Measurements from ENCODE around the gene DLX4. TPM values are rescaled to one million over a fixed set of nuclear protein-coding genes. Genes with fewer than 3 reads are reported as not detected.

DLX4 gene
- total and polyA plus RNA-seq, 2 of the 4 experiments (the other 2 are of a cell fraction): not detected

GRCh38 chr17:49977463-49978389 is 8.7 kb downstream of the DLX4 start:
- Histone ChIP-seq H3K4me3 (ENCODE audit: insufficient read depth, low read depth, low read length) (no peak overlapping the region), H3K9me3 (ENCODE audit: control insufficient read depth, insufficient read depth, low read length) (peaks cover 3% of the 10 kb centered on the region; the same call in 1 of the 2 replicates), H4K5ac (ENCODE audit: low read depth, low read length) (no peak overlapping the region), H3K14ac (replicated peaks; ENCODE audit: low read depth, low read length) (no peak overlapping the region), H2BK5ac (ENCODE audit: low read depth, low read length, poor library complexity, severe bottlenecking) (no peak overlapping the region), H2BK120ac (ENCODE audit: low read depth, low read length) (no peak overlapping the region), H4K8ac (ENCODE audit: low read depth in 2 of 2, low read length in 2 of 2) (no peak overlapping the region), H2AK5ac (ENCODE audit: low read depth, low read length) (no peak overlapping the region), H3K4ac (ENCODE audit: low read depth, low read length) (no peak overlapping the region), H3K27me3 (ENCODE audit: control insufficient read depth, insufficient read depth, low read length) (peaks cover 94% of the 10 kb centered on the region), H2AFZ (replicated peaks; ENCODE audit: low read length, poor library complexity) (no peak overlapping the region), H3K4me2 (ENCODE audit: low read depth, low read length) (no peak overlapping the region), H3K56ac (ENCODE audit: extremely low read depth, insufficient read depth, low read length) (no peak overlapping the region), H2BK20ac (ENCODE audit: low read depth, low read length) (no peak overlapping the region), H3K9ac (ENCODE audit: low read depth, low read length) (no peak overlapping the region), H3K18ac (ENCODE audit: low read depth, low read length) (no peak overlapping the region), H3K36me3 (ENCODE audit: control insufficient read depth, insufficient read depth, low read length) (no peaks in the 10 kb centered on the region), H3K9me1 (ENCODE audit: insufficient read depth, low read length) (no peaks in the 10 kb centered on the region; the same call in 1 of the 2 replicates), H3K79me1 (ENCODE audit: low read depth in 1 of 2, low read length in 2 of 2) (no peaks in the 10 kb centered on the region), H2BK15ac (ENCODE audit: low read depth, low read length) (no peak overlapping the region), H3K4me1 (ENCODE audit: control insufficient read depth, insufficient read depth, low read length) (no peaks in the 10 kb centered on the region; the same call in 1 of the 2 replicates), H3K23ac (ENCODE audit: low read depth, low read length) (no peak overlapping the region), H4K20me1 (ENCODE audit: insufficient read depth, low read length) (no peaks in the 10 kb centered on the region; the same call in 1 of the 2 replicates), H3K27ac (ENCODE audit: insufficient read depth, low read length) (no peak overlapping the region), H4K91ac (ENCODE audit: insufficient read depth, low read depth, low read length) (no peak overlapping the region), H2AK9ac (replicated peaks; ENCODE audit: low read depth, low read length, poor library complexity) (no peak overlapping the region)
- ChIA-PET CTCF (interaction anchor here (1.1 kb wide), 1 partner anchor 26 kb away, joined by 3 read pairs; no protein-coding TSS in a partner anchor), POLR2A (ENCODE audit: unreplicated experiment) (no interaction called here)
- DNase-seq (no peak), ATAC-seq (ENCODE audit: low read depth) (0 out of 2 replicates have a peak, but pooled peaks have one; percentile 21)
- dilution Hi-C loops (cut with HindIII; ENCODE audit: low sequenced_read_pairs, unreplicated experiment): no loop called here
- intact Hi-C loops (cut with micrococcal nuclease): no loop called here
- WGBS, 2 experiments (ENCODE audit: extremely low coverage in 2 of 2, insufficient read length in 1 of 2): no CpG with 5 or more reads among the region's 7 CpGs
- no TSS peak for BruUV-seq (replicated peaks)
- in situ Hi-C loops (cut with MboI; ENCODE audit: low sequenced_read_pairs): no loop called here
- TF ChIP-seq CTCF (conservative IDR thresholded peaks at IDR 0.05; ENCODE audit: low read depth, low read length): no peak
- no peak for TF ChIP-seq SMC3 (IDR thresholded peaks at IDR 0.05; ENCODE audit: low read depth, low read length)
- no peak for TF ChIP-seq NFE2L2 (IDR thresholded peaks at IDR 0.05; ENCODE audit: low read depth, low read length)
- TF ChIP-seq RCOR1 (IDR thresholded peaks at IDR 0.05; ENCODE audit: insufficient replicate concordance, low read length): no peak
- TF ChIP-seq FOS (IDR thresholded peaks at IDR 0.05; ENCODE audit: low read depth, low read length): no peak
- no peak for TF ChIP-seq CHD1 (IDR thresholded peaks at IDR 0.05; ENCODE audit: low read depth, low read length)
- TF ChIP-seq MAZ (IDR thresholded peaks at IDR 0.05; ENCODE audit: borderline replicate concordance, low read depth, low read length): no peak
- no peak for TF ChIP-seq USF2 (IDR thresholded peaks at IDR 0.05; ENCODE audit: low read depth, low read length)
- no peak for TF ChIP-seq RAD21 (IDR thresholded peaks at IDR 0.05; ENCODE audit: low read length)
- no peak for TF ChIP-seq CEBPB (IDR thresholded peaks at IDR 0.05; ENCODE audit: low read depth, low read length)
- TF ChIP-seq MAFK (IDR thresholded peaks at IDR 0.05; ENCODE audit: low read depth, low read length): no peak
- no peak for TF ChIP-seq MXI1 (IDR thresholded peaks at IDR 0.05; ENCODE audit: borderline replicate concordance, low read depth, low read length)
- no peak for TF ChIP-seq BHLHE40 (IDR thresholded peaks at IDR 0.05; ENCODE audit: low read depth, low read length)
- no peak for TF ChIP-seq ELK1 (IDR thresholded peaks at IDR 0.05; ENCODE audit: borderline replicate concordance, low read depth, low read length)

Measured in IMR-90 (cell line).